GM21737 (cell line): Measurements from ENCODE around the gene CHRDL2.
"Not testable (repeated sequence)": the region's sequence is repeated elsewhere in the genome, so short reads cannot be mapped to it uniquely, and the experiment has no call there.

Experiments used
- ATAC-seq: cut with Tn5 transposase; IDR thresholded peaks from one replicate; pipeline ENCODE4 v1.9.1; 2021; ENCODE audit warnings: mild to moderate bottlenecking, moderate library complexity; ENCODE audit not compliant: unreplicated experiment

CHRDL2 gene

GRCh38 chr11:74671520-74672196 is 59.6 kb downstream of the CHRDL2 start:
- ATAC-seq = no peak

GRCh38 chr11:74670171-74670570 is 61.1 kb downstream of the CHRDL2 start:
- no peak for ATAC-seq

- ATAC-seq = no peak
These were observed 61.7 kb downstream of the CHRDL2 start for GRCh38 chr11:74669211-74670160.

- no peak for ATAC-seq
These were observed 67.9 kb downstream of the CHRDL2 start for GRCh38 chr11:74663315-74663714.

- ATAC-seq = no peak
These were observed 68.6 kb downstream of the CHRDL2 start for GRCh38 chr11:74662487-74663103.

GRCh38 chr11:74659124-74659523 is 72.1 kb downstream of the CHRDL2 start:
- not testable (repeated sequence) for ATAC-seq

GRCh38 chr11:74654976-74655375 is 76.2 kb downstream of the CHRDL2 start:
- ATAC-seq = no peak

GRCh38 chr11:74650498-74650897 is 80.7 kb downstream of the CHRDL2 start:
- ATAC-seq = no peak

- no peak for ATAC-seq
These were observed 82.3 kb downstream of the CHRDL2 start for GRCh38 chr11:74648894-74649293.

- ATAC-seq = no peak
These were observed 83.4 kb downstream of the CHRDL2 start for GRCh38 chr11:74647831-74648230.

GRCh38 chr11:74647404-74647803 is 83.8 kb downstream of the CHRDL2 start:
- no peak for ATAC-seq

GRCh38 chr11:74646954-74647353 is 84.3 kb downstream of the CHRDL2 start:
- no peak for ATAC-seq
